Measurements from ENCODE around the gene SH2D1A. TPM values are rescaled to one million over a fixed set of nuclear protein-coding genes. Genes with fewer than 3 reads are reported as not detected.
"Not testable (repeated sequence)": the region's sequence is repeated elsewhere in the genome, so short reads cannot be mapped to it uniquely, and the experiment has no call there.

The SH2D1A gene
- total and polyA plus RNA-seq, 10 of the 15 experiments (the other 5 are each of a cell fraction or from before 2014, with no cell fraction given): 0.33 to 8.8 (median 0.54) TPM; not detected in 1

DNA sequence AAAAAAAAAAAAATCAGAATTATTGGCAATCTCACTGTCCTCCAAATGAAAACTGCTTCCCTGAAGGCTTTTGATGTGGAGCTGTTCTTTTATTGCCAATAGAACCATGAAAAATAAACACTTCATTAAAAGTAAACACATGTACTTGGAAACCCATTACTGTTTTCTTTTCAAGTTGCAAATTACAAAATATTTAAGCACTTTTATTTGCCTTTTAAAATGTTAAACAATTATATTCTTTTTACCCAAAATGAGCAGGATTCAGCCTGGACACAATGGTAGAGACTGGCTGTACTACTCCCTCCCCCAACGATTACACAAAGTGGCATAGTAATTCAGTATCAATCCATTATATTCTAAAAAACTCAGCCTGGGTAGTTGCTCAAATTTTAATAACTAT lies 60.9 kb downstream of the SH2D1A start:
- no peak overlapping the region for H3K9ac ChIP-seq (ENCODE audit: control insufficient read depth, insufficient read depth, low read length)
- no peak for TF ChIP-seq DPF2 (IDR thresholded peaks at IDR 0.05)
- no peak for TF ChIP-seq EGR1 (IDR thresholded peaks at IDR 0.05; ENCODE audit: borderline replicate concordance in 1 of 2, low read depth in 2 of 2, low read length in 2 of 2)
- no peak for TF ChIP-seq SRF (IDR thresholded peaks at IDR 0.05; ENCODE audit: low read depth in 2 of 2, low read length in 2 of 2)
- TF ChIP-seq, protein P1, sequence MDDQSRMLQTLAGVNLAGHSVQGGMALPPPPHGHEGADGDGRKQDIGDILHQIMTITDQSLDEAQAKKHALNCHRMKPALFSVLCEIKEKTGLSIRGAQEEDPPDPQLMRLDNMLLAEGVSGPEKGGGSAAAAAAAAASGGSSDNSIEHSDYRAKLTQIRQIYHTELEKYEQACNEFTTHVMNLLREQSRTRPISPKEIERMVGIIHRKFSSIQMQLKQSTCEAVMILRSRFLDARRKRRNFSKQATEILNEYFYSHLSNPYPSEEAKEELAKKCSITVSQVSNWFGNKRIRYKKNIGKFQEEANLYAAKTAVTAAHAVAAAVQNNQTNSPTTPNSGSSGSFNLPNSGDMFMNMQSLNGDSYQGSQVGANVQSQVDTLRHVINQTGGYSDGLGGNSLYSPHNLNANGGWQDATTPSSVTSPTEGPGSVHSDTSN (IDR thresholded peaks at IDR 0.05; ENCODE audit: insufficient replicate concordance, low read depth, low read length): no peak
- no peak for TF ChIP-seq RFX5 (IDR thresholded peaks at IDR 0.05; ENCODE audit: low read depth, low read length)
- TF ChIP-seq, protein P2, sequence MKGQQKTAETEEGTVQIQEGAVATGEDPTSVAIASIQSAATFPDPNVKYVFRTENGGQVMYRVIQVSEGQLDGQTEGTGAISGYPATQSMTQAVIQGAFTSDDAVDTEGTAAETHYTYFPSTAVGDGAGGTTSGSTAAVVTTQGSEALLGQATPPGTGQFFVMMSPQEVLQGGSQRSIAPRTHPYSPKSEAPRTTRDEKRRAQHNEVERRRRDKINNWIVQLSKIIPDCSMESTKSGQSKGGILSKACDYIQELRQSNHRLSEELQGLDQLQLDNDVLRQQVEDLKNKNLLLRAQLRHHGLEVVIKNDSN (IDR thresholded peaks at IDR 0.05; ENCODE audit: borderline replicate concordance, extremely low read length, insufficient read depth, low read depth, low read length): no peak
- TF ChIP-seq HDAC2 (IDR thresholded peaks at IDR 0.05): no peak
- no peak for TF ChIP-seq SIX5 (IDR thresholded peaks at IDR 0.05; ENCODE audit: low read depth, low read length, severe bottlenecking)
- no peak for TF ChIP-seq NFIC (IDR thresholded peaks at IDR 0.05; ENCODE audit: low read depth, low read length)
- TF ChIP-seq, protein P3, sequence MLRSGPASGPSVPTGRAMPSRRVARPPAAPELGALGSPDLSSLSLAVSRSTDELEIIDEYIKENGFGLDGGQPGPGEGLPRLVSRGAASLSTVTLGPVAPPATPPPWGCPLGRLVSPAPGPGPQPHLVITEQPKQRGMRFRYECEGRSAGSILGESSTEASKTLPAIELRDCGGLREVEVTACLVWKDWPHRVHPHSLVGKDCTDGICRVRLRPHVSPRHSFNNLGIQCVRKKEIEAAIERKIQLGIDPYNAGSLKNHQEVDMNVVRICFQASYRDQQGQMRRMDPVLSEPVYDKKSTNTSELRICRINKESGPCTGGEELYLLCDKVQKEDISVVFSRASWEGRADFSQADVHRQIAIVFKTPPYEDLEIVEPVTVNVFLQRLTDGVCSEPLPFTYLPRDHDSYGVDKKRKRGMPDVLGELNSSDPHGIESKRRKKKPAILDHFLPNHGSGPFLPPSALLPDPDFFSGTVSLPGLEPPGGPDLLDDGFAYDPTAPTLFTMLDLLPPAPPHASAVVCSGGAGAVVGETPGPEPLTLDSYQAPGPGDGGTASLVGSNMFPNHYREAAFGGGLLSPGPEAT (IDR thresholded peaks at IDR 0.05; ENCODE audit: low read depth): no peak
- TF ChIP-seq STAT1 (conservative IDR thresholded peaks at IDR 0.05): no peak
- no peak for TF ChIP-seq ETV6 (conservative IDR thresholded peaks at IDR 0.05 in 1 of 2, IDR thresholded peaks at IDR 0.05 in 1 of 2; ENCODE audit: borderline replicate concordance in 1 of 2, low read depth in 1 of 2)
- TF ChIP-seq MTA2 (IDR thresholded peaks at IDR 0.05; ENCODE audit: low read depth): no peak
- H3K4me3 ChIP-seq: no peak overlapping the region
- no peaks in the 10 kb centered on the region for H3K9me3 ChIP-seq (replicated peaks; ENCODE audit: control insufficient read depth, insufficient read depth, low read length)
- intact Hi-C loops (cut with micrococcal nuclease; ENCODE audit: unreplicated experiment): loop anchor here (5.0 kb wide), 1 partner anchor 725 kb away; no protein-coding TSS in a partner anchor
- no peaks in the 10 kb centered on the region for H3K4me1 ChIP-seq (ENCODE audit: control insufficient read depth, insufficient read depth, low read length)
- ChIA-PET SMC1A (ENCODE audit: uncharacterized antibody, unreplicated experiment) (interaction anchor here (0.6 to 4.3 kb wide), 12 partner anchors 8 to 724 kb away, joined by 3 to 36 read pairs (median 4); no protein-coding TSS in a partner anchor), POLR2A (interaction anchor here (0.6 to 1.0 kb wide), 3 partner anchors 64 to 171 kb away, joined by 3 to 4 read pairs (median 3); no protein-coding TSS in a partner anchor), RAD21 (ENCODE audit: unreplicated experiment) (interaction anchor here (0.6 to 2.5 kb wide), 6 partner anchors 8 to 725 kb away, joined by 3 to 24 read pairs (median 4); no protein-coding TSS in a partner anchor), CTCF (interaction anchor here (0.6 to 5.1 kb wide), 14 partner anchors 11 to 1959 kb away, joined by 3 to 41 read pairs (median 5); no protein-coding TSS in a partner anchor)
- no TSS peak for BruUV-seq (replicated peaks)
- ATAC-seq: no peak
- H3K79me2 ChIP-seq (ENCODE audit: control insufficient read depth, insufficient read depth, low read length): no peaks in the 10 kb centered on the region
- 0% methylated on average over 1 of the region's 1 CpG for WGBS (ENCODE audit: insufficient coverage, insufficient replicate concordance, low lambda C conversion rate, missing lambda C conversion rate)
- no peak for DNase-seq (ENCODE audit: low read depth, low spot score)
- no peak overlapping the region for H3K27ac ChIP-seq (ENCODE audit: control insufficient read depth, insufficient read depth)
- no peaks in the 10 kb centered on the region for H3K27me3 ChIP-seq (replicated peaks in 1 of 2; ENCODE audit: control insufficient read depth in 2 of 2, insufficient read depth in 2 of 2, low read length in 1 of 2)
- H4K20me1 ChIP-seq (ENCODE audit: control insufficient read depth, insufficient read depth): no peaks in the 10 kb centered on the region
- no peak for FAIRE-seq
- H3K36me3 ChIP-seq (ENCODE audit: control insufficient read depth in 2 of 2, insufficient read depth in 2 of 2, low read length in 1 of 2): no peaks in the 10 kb centered on the region
- no peak overlapping the region for H3K4me2 ChIP-seq (ENCODE audit: control insufficient read depth, insufficient read depth)
- no peak overlapping the region for H2AFZ ChIP-seq (ENCODE audit: control insufficient read depth, low read depth, low read length)
- in situ Hi-C loops (cut with MboI): loop anchor here (25.0 kb wide), 1 partner anchor 730 kb away; no protein-coding TSS in a partner anchor

DNA sequence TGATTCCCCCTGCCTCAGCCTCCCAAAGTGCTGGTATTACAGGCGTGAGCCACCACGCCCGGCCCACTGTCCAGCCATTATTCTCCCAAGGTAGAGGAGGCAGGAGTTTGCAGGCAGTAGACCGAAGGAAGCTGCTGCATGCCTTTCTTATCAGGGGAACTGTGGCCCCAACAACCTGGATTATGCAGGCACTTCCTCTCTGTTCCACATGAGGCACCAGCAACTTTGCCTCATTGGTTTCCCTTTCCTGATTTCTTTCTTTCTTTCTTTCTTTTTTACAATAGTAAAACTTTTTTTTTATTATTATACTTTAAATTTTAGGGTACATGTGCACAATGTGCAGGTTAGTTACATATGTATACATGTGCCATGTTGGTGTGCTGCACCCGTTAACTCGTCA lies 62.0 kb downstream of the SH2D1A start:
- intact Hi-C loops (cut with micrococcal nuclease; ENCODE audit: unreplicated experiment) (loop anchor here (5.0 kb wide), 1 partner anchor 724 kb away; no protein-coding TSS in a partner anchor), in situ Hi-C loops (cut with MboI) (loop anchor here (25.0 kb wide), 1 partner anchor 729 kb away; no protein-coding TSS in a partner anchor)
- 33% methylated on average over 4 of the region's 6 CpGs for WGBS (ENCODE audit: insufficient coverage, insufficient replicate concordance, low lambda C conversion rate, missing lambda C conversion rate)
- POLR2A ChIA-PET; H2AFZ ChIP-seq (ENCODE audit: control insufficient read depth, low read depth, low read length); H3K79me2 ChIP-seq (ENCODE audit: control insufficient read depth, insufficient read depth, low read length); H3K27ac ChIP-seq (ENCODE audit: control insufficient read depth, insufficient read depth); BruUV-seq (replicated peaks); H3K27me3 ChIP-seq (replicated peaks in 1 of 2; ENCODE audit: control insufficient read depth in 2 of 2, insufficient read depth in 2 of 2, low read length in 1 of 2); H3K4me2 ChIP-seq (ENCODE audit: control insufficient read depth, insufficient read depth); H3K36me3 ChIP-seq (ENCODE audit: control insufficient read depth in 2 of 2, insufficient read depth in 2 of 2, low read length in 1 of 2); H3K4me3 ChIP-seq; H3K9me3 ChIP-seq (replicated peaks; ENCODE audit: control insufficient read depth, insufficient read depth, low read length); H3K9ac ChIP-seq (ENCODE audit: control insufficient read depth, insufficient read depth, low read length); ATAC-seq; H4K20me1 ChIP-seq (ENCODE audit: control insufficient read depth, insufficient read depth); DNase-seq (ENCODE audit: low read depth, low spot score); H3K4me1 ChIP-seq (ENCODE audit: control insufficient read depth, insufficient read depth, low read length); FAIRE-seq: not testable (repeated sequence)
- ChIA-PET SMC1A (ENCODE audit: uncharacterized antibody, unreplicated experiment) (interaction anchor here (1.0 to 4.3 kb wide), 4 partner anchors 13 to 976 kb away, joined by 3 to 36 read pairs (median 4); no protein-coding TSS in a partner anchor), CTCF (interaction anchor here (3.6 to 5.1 kb wide), 2 partner anchors 12 to 723 kb away, joined by 14 to 41 read pairs; no protein-coding TSS in a partner anchor), RAD21 (ENCODE audit: unreplicated experiment) (interaction anchor here (0.9 kb wide), 1 partner anchor 723 kb away, joined by 3 read pairs; no protein-coding TSS in a partner anchor)
